HUES64 (cell line): ENCODE results near the gene ITPR3.

Experiments used
- H3K27ac ChIP-seq: 2 replicates; pipeline ENCODE4 v1.7.0; 2013; ENCODE audit warnings: low read depth, low read length, inconsistent platforms
- H3K27me3 ChIP-seq: 2 replicates; pipeline ENCODE4 v1.6.1; 2013; ENCODE audit warnings: mild to moderate bottlenecking, low read length; ENCODE audit not compliant: insufficient read depth
- H3K36me3 ChIP-seq: 2 replicates; pipeline ENCODE4 v1.6.1; 2013; ENCODE audit warnings: mild to moderate bottlenecking, low read length; ENCODE audit not compliant: insufficient read depth
- H3K4me1 ChIP-seq: 2 replicates; pipeline ENCODE4 v1.6.1; 2013; ENCODE audit warnings: mild to moderate bottlenecking, low read length, moderate library complexity; ENCODE audit not compliant: insufficient read depth
- H3K4me3 ChIP-seq: 2 replicates; pipeline ENCODE4 v1.5.1; 2013; ENCODE audit warnings: mild to moderate bottlenecking, low read length, moderate library complexity
- H3K9ac ChIP-seq: 2 replicates; pipeline ENCODE4 v1.6.1; 2013; ENCODE audit warnings: mild to moderate bottlenecking, low read depth, low read length
- H3K9me3 ChIP-seq: 2 replicates; pipeline ENCODE4 v1.6.1; 2013; ENCODE audit warnings: low read depth, low read length; ENCODE audit not compliant: insufficient read depth
- WGBS: fragments of 150-250, 120-280 bp; methylation state at CpG from one replicate; pipeline ENCODE4 v1.1.7; 2013; ENCODE audit warnings: missing lambda C conversion rate; 5-methylcytosine and 5-hydroxymethylcytosine counted together

ITPR3 gene

DNA sequence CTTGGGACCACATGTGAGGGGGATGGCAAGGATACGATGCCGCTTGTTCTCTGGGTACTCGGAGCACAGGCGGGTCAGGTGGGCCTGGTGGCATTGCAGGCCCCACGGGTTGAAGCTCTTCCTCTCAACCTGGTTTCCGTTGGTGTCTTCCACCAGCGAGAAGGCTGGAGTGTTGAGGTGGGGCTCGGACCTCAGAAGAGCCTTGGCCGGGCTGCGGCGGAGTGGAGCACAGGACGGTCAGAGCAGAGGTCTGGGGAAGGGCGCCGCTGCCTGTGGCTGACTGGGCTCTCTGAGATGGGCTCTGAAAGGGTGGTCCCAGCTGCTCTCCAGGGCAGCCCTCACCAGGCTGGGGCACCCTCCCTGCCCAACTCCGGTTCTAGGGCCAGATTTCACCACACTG, 105.6 kb downstream of the ITPR3 start:
- WGBS = 95% methylated on average over 15 of the region's 15 CpGs

DNA sequence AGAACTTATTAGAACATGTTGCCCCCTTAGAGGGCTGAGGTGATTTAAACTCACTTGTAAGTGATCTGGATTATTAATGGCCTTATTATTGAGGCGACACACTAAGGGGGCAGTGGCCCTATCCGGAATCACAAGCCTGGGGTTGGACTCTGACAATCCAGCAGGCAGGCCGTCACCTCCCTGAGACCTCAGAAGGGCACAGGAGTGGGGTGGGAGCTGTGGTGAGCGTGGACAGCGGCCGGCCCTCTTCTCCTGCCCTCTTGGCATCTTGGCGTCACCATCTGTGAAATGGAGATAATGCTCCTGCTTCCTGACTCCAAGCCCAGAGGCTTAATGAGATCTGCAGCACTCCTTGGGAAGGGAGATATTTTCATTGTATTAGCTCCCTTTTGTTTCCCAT, 106.0 kb downstream of the ITPR3 start:
- H3K4me3 ChIP-seq = no peak overlapping the region
- no peak overlapping the region for H3K27ac ChIP-seq
- H3K27me3 ChIP-seq = no peaks in the 10 kb centered on the region
- no peaks in the 10 kb centered on the region for H3K9me3 ChIP-seq
- no peaks in the 10 kb centered on the region for H3K36me3 ChIP-seq
- 94% methylated on average over 7 of the region's 7 CpGs for WGBS
- peaks cover 8% of the 10 kb centered on the region; the same call in 1 of the 2 replicates for H3K4me1 ChIP-seq
- no peak overlapping the region for H3K9ac ChIP-seq

More for the DNA sequence above, 105.6 kb downstream of the ITPR3 start:
- peaks cover 8% of the 10 kb centered on the region; the same call in 1 of the 2 replicates for H3K4me1 ChIP-seq
- no peaks in the 10 kb centered on the region for H3K27me3 ChIP-seq
- H3K9me3 ChIP-seq = no peaks in the 10 kb centered on the region
- no peaks in the 10 kb centered on the region for H3K36me3 ChIP-seq
- no peak overlapping the region for H3K27ac ChIP-seq
- no peak overlapping the region for H3K4me3 ChIP-seq
- no peak overlapping the region for H3K9ac ChIP-seq

- no peaks in the 10 kb centered on the region for H3K9me3 ChIP-seq
- H3K27ac ChIP-seq = no peak overlapping the region
- H3K4me3 ChIP-seq = no peak overlapping the region
- H3K36me3 ChIP-seq = no peaks in the 10 kb centered on the region
- H3K4me1 ChIP-seq = peaks cover 8% of the 10 kb centered on the region; the same call in 1 of the 2 replicates
- H3K9ac ChIP-seq = no peak overlapping the region
- WGBS = 95% methylated on average over 11 of the region's 11 CpGs
- H3K27me3 ChIP-seq = no peaks in the 10 kb centered on the region
These were observed 106.8 kb downstream of the ITPR3 start for GRCh38 chr6:33727932-33728331.

DNA sequence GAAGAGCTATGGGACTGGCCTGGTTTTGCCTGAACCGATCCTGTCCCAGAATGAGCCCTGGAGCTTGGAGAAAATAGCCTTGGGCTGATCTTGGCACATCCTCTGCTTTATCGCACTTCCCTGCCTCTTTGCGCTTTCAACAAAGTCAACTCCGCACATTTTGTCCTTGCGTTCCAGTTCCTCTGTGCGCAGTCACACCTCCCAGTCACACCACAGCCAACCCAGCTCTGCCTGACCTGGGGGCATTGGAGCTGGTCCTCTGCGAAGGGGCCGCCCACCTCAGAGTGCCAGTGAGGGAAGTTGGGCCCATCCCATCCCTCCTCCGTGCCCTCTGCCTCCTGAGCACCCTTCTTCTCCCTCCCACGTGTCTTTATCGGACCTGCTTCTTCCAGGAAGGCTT, 107.3 kb downstream of the ITPR3 start:
- WGBS = 95% methylated on average over 11 of the region's 11 CpGs
- Histone ChIP-seq H3K9me3 (no peaks in the 10 kb centered on the region), H3K4me3 (no peak overlapping the region), H3K27ac (no peak overlapping the region), H3K27me3 (no peaks in the 10 kb centered on the region), H3K4me1 (peaks cover 8% of the 10 kb centered on the region; the same call in 1 of the 2 replicates), H3K36me3 (no peaks in the 10 kb centered on the region), H3K9ac (no peak overlapping the region)

DNA sequence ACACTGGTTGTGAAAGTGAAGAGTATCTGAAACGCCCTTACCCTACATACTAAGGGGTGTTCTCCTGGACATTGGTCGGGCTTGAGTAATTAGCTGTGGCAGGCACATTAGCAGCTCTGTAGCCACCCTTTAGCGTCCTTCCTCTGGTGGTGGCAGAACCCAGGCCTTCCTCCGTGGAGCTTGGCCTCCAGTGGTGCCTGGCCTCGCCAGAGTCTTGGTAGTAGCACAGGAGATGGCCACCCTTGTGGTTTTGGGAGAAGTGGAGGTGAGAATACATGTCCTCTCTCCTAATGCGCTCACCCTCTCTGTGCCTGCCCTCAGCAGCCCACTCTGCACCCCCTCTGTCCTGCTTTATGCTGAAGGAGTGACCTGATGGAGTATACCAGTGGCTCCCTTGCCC, 107.9 kb downstream of the ITPR3 start:
- Histone ChIP-seq H3K27ac (no peak overlapping the region), H3K27me3 (no peaks in the 10 kb centered on the region), H3K36me3 (no peaks in the 10 kb centered on the region), H3K9me3 (no peaks in the 10 kb centered on the region), H3K9ac (no peak overlapping the region), H3K4me1 (peaks cover 8% of the 10 kb centered on the region; the same call in 1 of the 2 replicates), H3K4me3 (no peak overlapping the region)
- 96% methylated on average over 6 of the region's 6 CpGs for WGBS

DNA sequence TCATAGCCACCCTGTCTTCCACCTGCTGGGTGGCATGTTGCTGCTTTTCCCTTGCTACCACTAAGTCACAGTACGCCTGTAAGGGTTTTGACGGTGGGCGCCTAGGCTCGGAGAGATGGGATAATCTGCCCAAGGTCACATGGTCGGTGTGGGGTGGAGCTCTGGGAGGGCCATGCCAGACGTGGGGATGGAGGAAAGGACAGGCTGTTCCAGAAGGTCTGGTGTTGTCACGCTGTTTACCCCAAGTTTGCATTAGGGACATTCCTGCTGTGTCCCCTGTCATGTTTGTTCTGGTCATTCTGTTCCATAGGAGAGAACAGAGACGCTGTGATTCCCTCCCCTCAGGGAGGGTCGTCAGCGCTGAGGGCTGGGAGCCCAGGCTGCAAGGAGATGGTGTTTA, 109.5 kb downstream of the ITPR3 start:
- Histone ChIP-seq H3K9me3 (no peaks in the 10 kb centered on the region), H3K27ac (no peak overlapping the region), H3K36me3 (no peaks in the 10 kb centered on the region), H3K4me3 (no peak overlapping the region), H3K4me1 (no peaks in the 10 kb centered on the region), H3K27me3 (no peaks in the 10 kb centered on the region), H3K9ac (no peak overlapping the region)
- 69% methylated on average over 10 of the region's 10 CpGs for WGBS

GRCh38 chr6:33731035-33731434, 109.9 kb downstream of the ITPR3 start:
- no peaks in the 10 kb centered on the region for H3K4me1 ChIP-seq
- 86% methylated on average over 7 of the region's 7 CpGs for WGBS
- no peak overlapping the region for H3K27ac ChIP-seq
- no peaks in the 10 kb centered on the region for H3K36me3 ChIP-seq
- H3K4me3 ChIP-seq = no peak overlapping the region
- H3K9me3 ChIP-seq = no peaks in the 10 kb centered on the region
- no peak overlapping the region for H3K9ac ChIP-seq
- no peaks in the 10 kb centered on the region for H3K27me3 ChIP-seq

DNA sequence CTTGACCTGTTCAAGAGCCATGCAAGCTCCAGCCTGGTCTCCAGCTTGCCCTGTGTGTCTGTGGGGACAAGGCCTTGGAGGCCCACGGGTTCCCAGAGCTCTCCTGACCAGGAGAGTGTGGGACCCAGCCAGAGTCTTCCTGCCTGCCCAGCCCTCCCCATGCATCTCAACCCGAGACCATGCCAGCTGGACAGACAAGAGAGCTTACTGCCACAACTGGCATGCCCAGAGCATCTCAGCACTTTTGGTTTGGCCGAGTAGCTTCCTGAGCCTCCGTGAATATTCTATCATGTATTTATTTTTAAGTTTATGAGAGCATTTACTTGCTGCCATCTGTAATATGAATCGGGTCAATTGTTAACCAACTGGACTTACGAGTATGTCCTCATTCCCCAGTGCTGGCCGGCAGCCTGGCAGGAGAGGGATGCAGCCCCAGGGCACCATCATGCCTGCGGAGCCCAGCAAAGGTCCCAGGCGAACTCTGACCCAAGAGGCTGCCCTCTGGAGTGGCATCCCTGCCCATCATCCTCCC, 110.7 kb downstream of the ITPR3 start:
- Histone ChIP-seq H3K9ac (no peak overlapping the region), H3K27me3 (no peaks in the 10 kb centered on the region)
- WGBS = 92% methylated on average over 9 of the region's 9 CpGs

DNA sequence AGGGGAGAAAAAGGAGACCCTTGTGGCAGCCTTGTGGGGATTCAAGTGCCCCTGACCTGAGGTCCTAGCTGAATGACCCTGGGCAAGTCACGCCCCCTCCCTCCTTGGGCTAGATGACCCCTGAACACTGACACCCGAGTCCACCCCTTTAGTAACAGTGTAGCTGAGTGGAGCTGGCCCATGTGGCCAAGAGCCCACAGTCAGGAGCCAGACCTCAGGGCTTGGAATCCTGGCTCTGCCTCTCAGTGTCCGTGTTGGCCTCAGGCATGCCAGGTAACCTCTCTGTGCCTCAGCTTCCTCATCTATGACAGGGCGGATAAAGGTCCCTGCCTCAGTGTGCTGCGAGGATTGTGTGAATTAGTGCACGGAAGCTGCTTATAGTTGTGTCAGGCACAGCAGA, 111.3 kb downstream of the ITPR3 start:
- Histone ChIP-seq H3K27me3 (no peaks in the 10 kb centered on the region), H3K36me3 (no peaks in the 10 kb centered on the region), H3K27ac (no peak overlapping the region), H3K4me3 (no peak overlapping the region), H3K9me3 (no peaks in the 10 kb centered on the region), H3K9ac (no peak overlapping the region), H3K4me1 (no peaks in the 10 kb centered on the region)
- 91% methylated on average over 6 of the region's 6 CpGs for WGBS

More for the DNA sequence above, 110.7 kb downstream of the ITPR3 start:
- no peaks in the 10 kb centered on the region for H3K4me1 ChIP-seq
- H3K9me3 ChIP-seq = no peaks in the 10 kb centered on the region
- H3K36me3 ChIP-seq = no peaks in the 10 kb centered on the region
- H3K27ac ChIP-seq = no peak overlapping the region
- no peak overlapping the region for H3K4me3 ChIP-seq

DNA sequence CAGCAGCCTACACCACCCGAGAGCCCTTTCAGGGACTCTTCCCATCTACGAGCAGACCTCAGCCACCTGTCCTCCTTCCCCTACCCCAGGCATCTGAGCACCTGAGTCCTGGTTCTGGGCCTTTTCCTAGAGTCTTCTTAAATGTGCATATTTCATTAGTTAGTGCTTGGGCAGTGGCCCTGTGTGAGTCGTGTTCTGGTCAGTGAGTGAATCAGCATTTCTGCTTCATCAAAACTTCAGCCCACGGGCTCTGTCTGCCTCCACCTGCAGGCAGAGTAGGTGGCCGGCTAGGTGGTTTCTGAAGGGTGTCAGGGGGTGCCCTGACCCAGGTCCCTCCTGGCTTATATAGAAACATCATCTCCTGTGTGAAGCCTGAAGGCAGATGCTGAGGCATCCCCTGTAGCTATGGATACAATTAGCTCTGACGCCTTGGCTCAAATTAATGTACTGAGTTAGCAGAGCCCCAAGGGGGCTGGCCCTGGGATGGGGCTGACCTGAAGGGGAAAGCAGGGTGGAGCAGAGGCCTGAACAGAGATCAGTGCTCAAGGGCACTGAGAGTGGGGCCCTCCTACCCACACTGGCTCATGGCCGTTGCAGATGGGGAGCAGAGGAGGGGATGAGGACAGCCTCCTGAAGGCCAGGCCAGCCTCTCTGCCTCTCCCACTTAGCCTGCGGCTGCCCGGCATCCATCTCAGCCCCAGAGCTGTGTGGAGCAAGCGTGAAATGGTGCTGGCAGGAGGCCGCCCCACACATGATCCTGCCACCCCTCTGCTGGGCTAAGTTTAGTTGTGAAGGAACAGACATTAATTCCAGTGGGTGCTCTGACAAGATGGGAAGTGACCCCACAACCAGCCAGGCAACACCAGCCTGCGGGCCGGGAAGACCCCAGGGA, 111.9 kb downstream of the ITPR3 start:
- Histone ChIP-seq H3K27ac (no peak overlapping the region), H3K36me3 (no peaks in the 10 kb centered on the region), H3K9ac (no peak overlapping the region), H3K9me3 (no peaks in the 10 kb centered on the region), H3K4me1 (no peaks in the 10 kb centered on the region), H3K4me3 (no peak overlapping the region), H3K27me3 (no peaks in the 10 kb centered on the region)
- WGBS = 90% methylated on average over 13 of the region's 13 CpGs

GRCh38 chr6:33733709-33734007, 112.5 kb downstream of the ITPR3 start:
- H3K27ac ChIP-seq = no peak overlapping the region
- H3K4me1 ChIP-seq = no peaks in the 10 kb centered on the region
- H3K4me3 ChIP-seq = no peak overlapping the region
- no peaks in the 10 kb centered on the region for H3K27me3 ChIP-seq
- no peak overlapping the region for H3K9ac ChIP-seq
- 95% methylated on average over 8 of the region's 8 CpGs for WGBS
- H3K36me3 ChIP-seq = no peaks in the 10 kb centered on the region
- H3K9me3 ChIP-seq = no peaks in the 10 kb centered on the region
